Prostate gland (tissue), 2 donors: ENCODE data around the gene CCDC121. TPM values are rescaled to one million over a fixed set of nuclear protein-coding genes. Genes with fewer than 3 reads are reported as not detected.
"Not testable (repeated sequence)": the region's sequence is repeated elsewhere in the genome, so short reads cannot be mapped to it uniquely, and the experiment has no call there.

Experiments
- DNase-seq: peaks from one replicate; pipeline ENCODE4 v3.0.0-alpha.2; 2019; ENCODE audit warnings: low spot score
- H3K27ac ChIP-seq, 2 donors: fragments of 200-600 bp; sonication (generic); 2 replicates each; pipeline ENCODE4 v1.5.1; 2017 to 2019
- H3K27me3 ChIP-seq: fragments of 200-600 bp; sonication (generic); replicated peaks from 2 replicates; pipeline ENCODE4 v1.5.1; 2019; ENCODE audit not compliant: insufficient read depth
- H3K36me3 ChIP-seq, 2 donors: fragments of 200-600 bp; sonication (generic); 1 replicate in 1 of 2; 2 replicates in 1 of 2; pipeline versions ENCODE4 v1.5.1 to v1.8.1; 2017 to 2019
- H3K4me1 ChIP-seq: fragments of 200-600 bp; sonication (generic); replicated peaks from 2 replicates; pipeline ENCODE4 v1.5.1; 2019
- H3K4me3 ChIP-seq, 2 donors: fragments of 200-600 bp; sonication (generic); 2 replicates each; pipeline ENCODE4 v1.5.1; 2017 to 2019
- H3K9me3 ChIP-seq: fragments of 200-600 bp; sonication (generic); 2 replicates; pipeline ENCODE4 v1.5.1; 2017
- CTCF ChIP-seq, 4 experiments: fragments of 200-600 bp in 2 of 4; fragments of 450-650 bp in 2 of 4; sonication (generic) in 2 of 4; IDR thresholded peaks; 1 replicate in 3 of 4; 2 replicates in 1 of 4; pipeline ENCODE4 v1.5.1; 2016 to 2019; ENCODE audit warnings: antibody characterized with exemption in 4 of 4, mild to moderate bottlenecking in 2 of 4, moderate library complexity in 2 of 4
- POLR2A ChIP-seq: fragments of 450-650 bp; IDR thresholded peaks from one replicate; pipeline ENCODE4 v1.6.1; 2016; ENCODE audit warnings: antibody characterized with exemption, mild to moderate bottlenecking
- POLR2AphosphoS5 ChIP-seq: sonication (generic); formaldehyde crosslinking; IDR thresholded peaks from one replicate; pipeline ENCODE4 v1.6.1; 2017; ENCODE audit warnings: antibody characterized with exemption
- WGBS: methylation state at CpG from one replicate; pipeline ENCODE4 v1.1.5; 2018; 5-methylcytosine and 5-hydroxymethylcytosine counted together
- intact Hi-C: fragments of 100-400 bp; cut with DNase I; formaldehyde crosslinking; loops from one replicate; pipeline ENCODE4 v1.14.2; 2022
- total RNA-seq, 2 donors: library from RNA; depleted of rRNA; stranded (reverse); fragments of >200 nt; gene quantifications; one replicate each; pipeline ENCODE4 v1.1.0, GENCODE V29; 2016

CCDC121 gene
- total RNA-seq, 2 donors from 2014 or later: 6.2 to 8.3 TPM

GRCh38 chr2:27626323-27626722 is 2.5 kb downstream of the CCDC121 start:
- H3K27ac ChIP-seq, H3K4me3 ChIP-seq, H3K36me3 ChIP-seq, H3K27me3 ChIP-seq, intact Hi-C loops, H3K9me3 ChIP-seq: not testable (repeated sequence)
- WGBS: 50% methylated on average over 1 of the region's 1 CpG
- peak; percentile 68 for TF ChIP-seq POLR2AphosphoS5
- peak; percentile 31 for DNase-seq
- peaks cover 11% of the 10 kb centered on the region for H3K4me1 ChIP-seq

GRCh38 chr2:27624943-27625342 is 3.9 kb downstream of the CCDC121 start:
- DNase-seq: no peak

GRCh38 chr2:27622921-27623384 is 5.9 kb downstream of the CCDC121 start:
- H3K27ac ChIP-seq: no peak overlapping the region
- TF ChIP-seq POLR2AphosphoS5 (no peak), CTCF (IDR thresholded peaks at IDR 0.05) (no peak), POLR2A (no peak)
- H3K4me3 ChIP-seq: no peak overlapping the region
- no peak for DNase-seq
- H3K9me3 ChIP-seq: no peaks in the 10 kb centered on the region
- peaks cover 8% of the 10 kb centered on the region for H3K4me1 ChIP-seq
- no peaks in the 10 kb centered on the region for H3K27me3 ChIP-seq
- WGBS: 80% methylated on average over 3 of the region's 3 CpGs
- H3K36me3 ChIP-seq: no peaks in the 10 kb centered on the region
- intact Hi-C loops: no loop called here

More at GRCh38 chr2:27624943-27625342, 3.9 kb downstream of the CCDC121 start:
- TF ChIP-seq CTCF (IDR thresholded peaks at IDR 0.05): no peak
- no peaks in the 10 kb centered on the region for H3K9me3 ChIP-seq
- H3K27ac ChIP-seq: no peak overlapping the region
- H3K27me3 ChIP-seq: no peaks in the 10 kb centered on the region
- no peaks in the 10 kb centered on the region for H3K36me3 ChIP-seq
- H3K4me1 ChIP-seq: peaks cover 11% of the 10 kb centered on the region
- no peak overlapping the region for H3K4me3 ChIP-seq
- intact Hi-C loops: no loop called here

- intact Hi-C loops: no loop called here
- no peak for DNase-seq
- TF ChIP-seq CTCF (IDR thresholded peaks at IDR 0.05): no peak
- no peak for TF ChIP-seq POLR2A
- TF ChIP-seq POLR2AphosphoS5: no peak
- H3K27me3 ChIP-seq: no peaks in the 10 kb centered on the region
- H3K4me1 ChIP-seq: no peaks in the 10 kb centered on the region
- H3K9me3 ChIP-seq: no peaks in the 10 kb centered on the region
- H3K36me3 ChIP-seq: no peaks in the 10 kb centered on the region
- H3K27ac ChIP-seq: no peak overlapping the region
- H3K4me3 ChIP-seq: no peak overlapping the region
- WGBS: 68% methylated on average over 1 of the region's 1 CpG
Measured at GRCh38 chr2:27621524-27621923, 7.3 kb downstream of the CCDC121 start.

GRCh38 chr2:27615316-27615715 is 13.5 kb downstream of the CCDC121 start:
- Histone ChIP-seq H3K36me3 (no peaks in the 10 kb centered on the region), H3K4me1 (no peaks in the 10 kb centered on the region), H3K9me3 (no peaks in the 10 kb centered on the region), H3K27ac (no peak overlapping the region), H3K4me3 (no peak overlapping the region), H3K27me3 (no peaks in the 10 kb centered on the region)
- intact Hi-C loops: no loop called here
- 96% methylated on average over 3 of the region's 3 CpGs for WGBS
- TF ChIP-seq CTCF (IDR thresholded peaks at IDR 0.05) (no peak), POLR2AphosphoS5 (no peak), POLR2A (no peak)
- no peak for DNase-seq
